GM18498 (cell line): ENCODE measurements around the gene SOX5.

Experiments
- ATAC-seq: cut with Tn5 transposase; IDR thresholded peaks from one replicate; pipeline ENCODE4 v1.9.1; 2021; ENCODE audit warnings: mild to moderate bottlenecking, moderate library complexity; ENCODE audit not compliant: unreplicated experiment

SOX5 gene

DNA sequence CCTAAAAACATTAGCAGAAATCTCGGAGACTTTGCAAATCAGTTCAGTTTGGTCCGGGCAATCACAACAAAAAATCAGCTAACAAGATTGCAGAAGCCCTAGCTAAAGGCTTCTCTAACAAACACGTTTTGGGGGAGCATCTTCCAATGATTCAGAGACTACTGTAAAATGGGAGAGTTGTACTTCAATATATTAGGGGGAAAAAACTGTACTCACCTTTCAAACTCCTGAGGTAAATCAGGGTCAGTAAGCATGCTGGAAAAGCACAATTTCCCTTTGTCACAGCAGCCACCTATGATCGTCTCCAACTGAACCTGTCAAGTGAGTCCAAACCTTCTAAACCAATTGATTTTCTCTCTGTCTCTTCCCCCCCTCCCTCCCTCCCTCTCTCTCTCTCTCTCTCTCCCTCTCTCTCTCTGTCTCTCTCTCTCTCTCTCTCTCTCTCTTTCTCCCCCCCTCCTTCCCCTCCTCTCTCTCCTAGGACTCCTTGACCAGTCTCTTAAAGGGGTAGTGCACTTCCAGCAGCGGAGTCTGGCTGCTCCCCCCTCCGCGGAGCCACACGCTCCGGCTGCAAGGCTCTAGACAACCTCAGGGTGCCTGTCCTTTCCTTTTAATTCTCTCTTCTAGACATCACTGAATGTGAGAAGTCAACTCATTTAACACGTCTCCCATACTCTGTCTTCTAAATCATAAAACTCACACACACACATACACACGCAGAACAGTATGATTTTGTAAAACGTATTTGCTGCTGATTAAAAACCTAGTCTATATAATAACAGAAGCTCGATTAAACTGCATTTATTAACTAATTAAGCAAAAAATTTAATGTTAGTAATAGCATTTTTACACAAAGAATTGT lies at the start of gene SOX5:
SOX5 (minus strand) TSS at position 323 of the 862 bp plus-strand sequence; CDS start at position 254, 69 bp downstream.
- ATAC-seq = no peak

- no peak for ATAC-seq
Observed at GRCh38 chr12:23987046-23987445, 37.6 kb upstream of the SOX5 start.

- no peak for ATAC-seq
Observed at GRCh38 chr12:23980826-23981225, 31.4 kb upstream of the SOX5 start.

- no peak for ATAC-seq
Observed at GRCh38 chr12:23964812-23965211, 15.3 kb upstream of the SOX5 start.

DNA sequence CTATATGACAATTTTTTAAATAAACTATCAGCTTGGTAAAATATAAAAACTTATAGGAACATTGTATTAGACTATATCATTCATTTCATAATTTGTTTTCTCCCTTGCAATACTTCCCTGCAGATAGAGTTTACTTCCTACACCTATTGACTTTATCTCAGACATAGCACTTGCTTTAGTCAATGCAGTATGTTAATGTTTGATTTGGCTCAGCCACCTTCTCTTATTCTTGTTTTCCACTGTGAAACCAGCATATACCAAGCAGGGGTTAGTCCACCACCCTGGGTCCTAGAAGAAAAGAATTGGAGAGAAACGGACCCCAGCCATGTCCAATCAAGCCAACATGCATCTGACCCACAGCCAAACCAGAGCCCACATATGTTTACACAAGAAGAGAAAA lies 10.4 kb upstream of the SOX5 start:
- no peak for ATAC-seq

GRCh38 chr12:23954332-23954731 lies 4.9 kb upstream of the SOX5 start:
- no peak for ATAC-seq

DNA sequence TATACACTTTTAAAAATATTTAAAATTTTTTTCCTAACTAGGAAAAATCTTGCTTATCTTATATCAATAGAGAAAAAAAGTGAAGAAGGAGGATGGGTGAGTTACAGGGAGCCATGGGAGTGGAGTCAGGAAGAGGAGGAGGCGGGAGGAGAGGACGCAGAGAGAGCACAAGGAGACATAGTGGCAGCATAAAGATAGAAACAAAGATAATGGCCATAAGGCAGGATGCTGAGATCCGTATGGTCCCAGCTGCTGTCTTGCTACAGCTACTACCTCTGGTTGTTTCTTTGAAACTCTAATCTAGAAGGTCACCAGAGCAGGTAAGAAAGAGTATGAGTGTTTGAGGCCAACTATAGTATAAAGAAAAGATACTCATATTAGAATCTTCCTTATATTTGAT lies 2.6 kb upstream of the SOX5 start:
- no peak for ATAC-seq

- no peak for ATAC-seq
Observed at GRCh38 chr12:23950775-23951451, 1.4 kb upstream of the SOX5 start.

GRCh38 chr12:23950210-23950774 lies 822 bp upstream of the SOX5 start:
- no peak for ATAC-seq

DNA sequence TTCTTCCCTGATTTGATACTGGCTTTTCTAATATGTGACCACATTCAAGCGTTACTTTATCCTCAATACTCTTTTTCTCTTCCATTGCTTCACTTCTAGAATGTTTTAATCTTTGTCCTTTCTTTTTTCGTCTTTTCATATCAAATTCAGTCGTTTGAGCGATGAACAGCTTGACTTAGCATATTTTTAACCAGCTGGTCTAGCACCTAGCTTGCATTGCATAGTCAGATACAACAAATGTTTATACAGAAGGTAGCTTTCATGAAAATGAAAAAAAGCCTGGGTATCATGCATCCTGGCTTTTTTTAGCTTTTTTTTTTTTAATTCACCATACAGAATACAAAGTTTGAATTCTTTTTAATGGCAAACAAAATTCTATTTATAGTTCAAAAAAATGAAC lies 1.2 kb downstream of the SOX5 start:
- no peak for ATAC-seq

- no peak for ATAC-seq
Observed at GRCh38 chr12:23947395-23947794, 2.1 kb downstream of the SOX5 start.

- no peak for ATAC-seq
Observed at GRCh38 chr12:23945249-23945648, 4.2 kb downstream of the SOX5 start.

DNA sequence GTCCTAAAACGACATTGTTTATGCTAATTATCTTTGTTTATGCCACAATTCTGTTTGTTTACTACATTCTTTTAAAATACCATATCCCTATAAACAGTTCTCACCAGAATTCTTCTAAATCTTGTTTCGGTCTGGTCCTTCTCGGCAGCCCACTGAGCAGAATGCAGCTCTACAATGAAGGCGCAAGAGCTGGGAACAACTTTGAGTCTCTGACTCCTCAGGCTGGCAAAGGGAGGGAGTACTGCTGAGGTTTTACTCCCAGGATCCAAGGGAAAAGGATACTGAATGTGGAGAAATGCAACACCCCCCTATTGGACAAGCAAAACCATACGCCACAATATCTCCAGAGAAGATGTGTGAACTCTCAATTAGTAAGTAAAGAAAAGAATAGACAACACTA lies 5.4 kb downstream of the SOX5 start:
- ATAC-seq = no peak

GRCh38 chr12:23942841-23943240 lies 6.6 kb downstream of the SOX5 start:
- no peak for ATAC-seq

DNA sequence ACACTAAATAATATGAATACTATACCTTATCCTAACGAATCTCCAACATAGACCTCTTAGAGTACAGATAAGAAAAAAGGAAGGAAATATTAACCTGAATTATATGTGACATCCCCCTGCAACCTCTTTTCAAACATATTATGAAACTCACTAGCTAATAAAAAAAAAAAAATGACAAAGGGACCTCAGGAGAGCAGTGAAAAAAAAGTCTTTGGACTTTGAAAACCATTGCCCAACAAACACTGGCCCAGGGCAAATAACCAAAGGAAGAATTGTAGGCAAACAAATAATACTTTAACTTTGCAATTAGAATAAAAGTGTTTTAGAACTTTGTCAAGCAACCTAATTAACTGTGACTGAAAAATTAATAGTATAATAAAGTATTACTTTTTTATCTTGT lies 7.7 kb downstream of the SOX5 start:
- no peak for ATAC-seq

GRCh38 chr12:23938422-23938821 lies 11.0 kb downstream of the SOX5 start:
- ATAC-seq = no peak

- no peak for ATAC-seq
Observed at GRCh38 chr12:23931176-23931575, 18.3 kb downstream of the SOX5 start.

GRCh38 chr12:23930599-23930998 lies 18.9 kb downstream of the SOX5 start:
- ATAC-seq = no peak

- no peak for ATAC-seq
Observed at GRCh38 chr12:23929906-23930305, 19.6 kb downstream of the SOX5 start.

DNA sequence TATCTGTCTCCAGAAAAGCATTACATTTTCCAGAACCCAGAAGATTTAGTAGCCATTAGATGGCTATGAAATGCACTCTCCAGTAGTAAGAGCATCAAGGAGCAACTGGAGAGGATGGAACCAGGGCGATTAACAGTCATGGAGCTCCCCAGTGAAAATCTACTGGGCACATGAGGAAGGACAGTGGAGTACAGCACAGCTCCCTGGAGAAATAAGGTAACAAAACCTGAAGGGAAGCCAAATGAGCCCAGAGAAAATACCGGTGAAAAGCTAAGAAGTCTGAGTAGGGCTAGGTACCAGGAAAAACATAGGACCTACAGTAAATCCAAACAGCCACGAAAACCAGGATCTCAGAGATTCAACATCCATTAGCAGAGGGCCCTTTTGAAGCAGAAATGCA lies 21.6 kb downstream of the SOX5 start:
- ATAC-seq = no peak

DNA sequence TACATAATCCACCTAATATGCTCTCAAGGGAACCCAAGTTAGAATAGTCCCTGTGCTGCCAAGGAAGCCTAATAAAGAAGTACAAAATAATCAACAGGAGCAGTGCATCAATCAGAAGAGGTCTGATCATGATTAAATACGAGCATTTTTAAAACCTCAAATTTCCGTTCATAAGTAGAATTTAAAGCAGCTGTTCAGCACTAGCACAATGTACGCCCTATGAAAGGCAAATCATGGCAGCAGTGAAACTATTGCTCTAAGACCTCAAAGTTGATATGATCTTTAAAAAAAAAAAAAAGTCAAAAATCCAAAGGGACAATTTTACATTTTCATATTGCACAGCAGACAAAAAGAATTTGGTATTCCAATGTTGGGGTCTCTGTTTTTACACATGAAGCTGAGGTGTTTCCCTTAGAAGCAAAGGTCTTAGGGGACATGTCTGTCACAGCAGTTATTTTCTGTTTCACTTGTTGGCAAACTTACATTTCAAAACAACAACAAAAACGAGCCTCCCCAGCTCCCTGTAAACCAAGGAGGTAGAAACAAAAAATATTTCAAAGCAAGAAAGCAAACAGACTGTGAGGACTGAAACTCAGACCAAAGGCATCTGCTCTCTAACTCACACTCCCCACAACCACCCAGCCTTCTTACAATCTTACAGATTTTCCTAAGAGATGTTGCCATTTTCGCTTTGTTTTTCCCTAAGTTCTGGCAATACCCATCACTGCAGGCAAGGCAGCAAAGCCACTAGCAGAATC lies 28.2 kb downstream of the SOX5 start:
- ATAC-seq = no peak
